H7 (cell line): ENCODE measurements around the gene PBX4. TPM values are rescaled to one million over a fixed set of nuclear protein-coding genes. Genes with fewer than 3 reads are reported as not detected.
A peak's percentile ranks its signal among the peaks of the same experiment; 100 is the strongest.

ENCODE experiments used
- DNase-seq: peaks from one replicate; pipeline ENCODE4 v3.0.0; 2012
- H3K27me3 ChIP-seq: 2 replicates; pipeline ENCODE4 v1.6.0; 2011; ENCODE audit warnings: mild to moderate bottlenecking, low read length; ENCODE audit not compliant: control insufficient read depth, insufficient read depth
- H3K36me3 ChIP-seq: replicated peaks from 2 replicates; pipeline ENCODE4 v1.5.1; 2011; ENCODE audit warnings: low read length; ENCODE audit not compliant: control insufficient read depth, insufficient read depth
- H3K4me3 ChIP-seq: 2 replicates; pipeline ENCODE4 v1.5.1; 2011; ENCODE audit warnings: low read depth, mild to moderate bottlenecking, control low read depth, low read length, moderate library complexity; ENCODE audit not compliant: insufficient read depth
- total RNA-seq: library from RNA; depleted of rRNA; stranded (reverse); fragments of >200 nt; shearing (Covaris generic); gene quantifications from 2 replicates; pipeline ENCODE4 v1.2.3, GENCODE V29; 2014

PBX4 gene
- total RNA-seq, 1 experiment from 2014 or later: 0.94 TPM

DNA sequence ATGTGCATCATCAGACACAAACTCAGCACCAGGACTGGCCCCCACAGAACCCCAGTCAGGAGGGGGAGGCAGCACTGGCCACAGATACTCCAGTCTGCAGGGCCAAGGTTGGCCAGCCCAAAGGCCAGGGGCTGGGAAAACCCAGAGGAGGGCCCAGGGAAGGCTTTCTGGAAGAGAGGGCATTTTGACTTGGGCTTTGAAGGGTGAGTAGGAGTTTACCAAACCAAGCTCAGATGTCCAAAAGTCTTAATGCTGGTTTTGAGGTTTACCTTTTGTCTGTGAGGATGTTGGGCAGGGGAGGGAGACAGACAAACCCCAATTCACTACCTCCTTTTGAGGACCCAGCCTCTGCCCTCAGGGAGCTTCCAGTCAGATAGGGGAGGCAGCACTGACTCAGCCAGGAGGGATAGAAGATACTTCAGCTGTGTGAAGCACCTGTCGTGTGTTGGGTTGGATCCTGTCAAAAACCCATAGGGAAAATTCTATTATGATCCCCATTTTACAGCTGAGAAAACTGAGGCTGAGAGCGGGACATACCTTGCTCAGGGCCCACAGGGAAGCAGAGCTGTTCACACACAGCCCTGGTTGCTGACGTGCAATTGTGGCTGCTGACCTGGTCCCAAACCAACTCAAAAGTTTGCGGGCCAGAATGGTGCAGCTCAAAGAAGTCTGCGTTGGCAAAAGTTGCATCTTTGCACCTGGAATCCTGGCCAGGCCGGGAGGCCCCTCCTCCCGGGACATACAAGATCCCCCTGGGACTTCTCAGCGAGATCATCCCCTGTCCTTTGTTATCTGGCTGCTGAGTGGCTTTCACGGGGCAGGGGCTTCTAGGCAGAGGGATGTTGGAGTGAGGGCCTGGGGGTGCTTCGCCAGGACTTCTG lies 67.3 kb downstream of the PBX4 start:
- Histone ChIP-seq H3K27me3 (no peaks in the 10 kb centered on the region), H3K36me3 (no peaks in the 10 kb centered on the region), H3K4me3 (no peak overlapping the region)
- DNase-seq: peak; percentile 76

DNA sequence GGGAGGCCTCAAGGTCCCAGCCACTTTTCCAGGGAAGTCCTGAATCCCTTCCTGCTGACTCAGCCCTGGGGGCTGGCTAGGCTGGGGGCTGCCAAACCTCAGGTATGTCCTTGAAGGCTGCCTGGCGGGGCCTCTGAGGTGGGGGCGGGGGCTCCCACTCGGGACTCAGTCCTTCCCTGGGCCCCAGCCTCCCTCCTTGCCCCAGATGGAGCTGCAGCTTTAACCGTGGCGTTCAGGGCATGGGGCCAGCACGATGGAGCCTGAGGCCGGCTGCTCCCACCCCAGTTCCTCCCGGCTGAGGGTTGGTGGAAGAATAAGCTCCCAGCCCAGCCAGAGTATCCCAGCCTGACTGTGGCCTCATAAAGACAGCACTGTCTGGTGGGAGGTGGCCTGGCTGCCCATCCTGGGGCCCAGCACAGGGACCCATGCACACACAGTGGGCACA lies 68.0 kb downstream of the PBX4 start:
- DNase-seq: peak; percentile 67
- H3K4me3 ChIP-seq: no peak overlapping the region
- no peaks in the 10 kb centered on the region for H3K27me3 ChIP-seq
- no peaks in the 10 kb centered on the region for H3K36me3 ChIP-seq

DNA sequence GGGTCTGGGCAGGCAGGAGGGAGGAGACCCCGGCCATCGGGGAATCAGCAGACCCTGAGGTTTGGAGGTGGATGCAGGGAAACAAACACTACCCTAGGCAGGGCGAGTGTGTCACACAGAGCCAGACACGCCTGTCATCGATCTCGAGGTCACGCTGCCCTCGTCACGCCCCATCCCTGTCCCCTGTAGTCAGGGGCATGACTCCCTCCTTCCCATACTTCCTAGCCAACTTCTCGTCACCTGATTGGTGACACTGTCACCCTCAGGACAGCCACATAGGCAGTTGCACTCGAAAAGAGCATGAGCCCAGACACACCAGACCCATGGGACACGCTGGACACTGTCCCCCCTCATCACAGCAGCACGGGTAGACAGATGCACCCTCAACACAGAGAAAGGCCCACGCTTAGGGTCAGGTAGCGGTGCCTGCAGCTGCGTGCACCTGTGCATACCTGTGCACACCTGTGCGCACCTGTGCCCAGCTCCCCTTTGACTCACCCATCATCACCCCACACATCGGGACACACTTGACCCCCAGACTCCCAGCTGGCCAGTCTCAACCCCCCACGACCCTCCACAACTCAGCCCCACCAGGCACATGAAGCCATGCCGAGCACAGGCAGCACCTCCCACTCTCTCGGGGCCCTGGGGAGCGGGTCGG lies 68.6 kb downstream of the PBX4 start:
- no peak for DNase-seq
- Histone ChIP-seq H3K36me3 (no peaks in the 10 kb centered on the region), H3K27me3 (no peaks in the 10 kb centered on the region)

DNA sequence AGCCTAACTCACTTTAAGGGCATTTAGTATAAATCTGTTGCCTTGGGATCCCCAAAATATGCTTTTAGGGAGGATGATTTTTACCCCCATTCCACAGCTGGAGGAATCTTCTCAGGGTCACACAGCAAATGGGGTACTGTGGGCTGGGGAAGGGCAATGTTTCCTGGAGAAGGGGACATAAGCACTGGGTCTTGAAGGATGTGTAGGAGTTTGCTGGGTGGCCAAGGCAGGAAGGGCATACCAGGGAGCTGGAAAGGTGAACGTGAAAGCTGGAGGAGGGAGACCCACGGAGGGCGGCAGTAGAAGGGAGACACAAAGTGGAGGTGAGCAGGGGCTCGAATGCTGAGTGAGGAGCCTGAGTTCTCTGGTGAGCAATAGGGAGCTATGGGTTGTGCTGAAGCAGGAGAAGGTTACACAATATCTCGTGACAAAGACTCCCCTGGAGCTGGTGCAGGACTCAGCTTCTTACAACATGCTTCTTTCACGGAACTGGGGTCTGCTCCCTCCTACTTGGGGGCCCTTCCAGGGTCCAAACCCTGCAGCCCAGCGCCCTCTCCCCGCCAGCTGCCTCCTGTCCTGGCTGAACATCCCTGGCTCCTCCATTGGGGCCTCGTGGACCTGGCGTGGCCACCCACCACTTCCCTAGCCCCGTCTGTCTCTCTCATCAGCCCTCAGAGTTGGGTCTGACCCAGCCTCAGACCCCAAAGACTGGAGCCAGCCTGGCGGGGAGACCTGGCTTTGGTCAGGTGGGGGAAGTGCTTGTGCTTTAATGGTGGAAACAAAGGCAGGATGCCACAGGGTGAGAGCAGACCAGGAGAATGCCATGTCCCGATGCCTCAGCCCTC lies 69.3 kb downstream of the PBX4 start:
- Histone ChIP-seq H3K27me3 (no peaks in the 10 kb centered on the region), H3K4me3 (no peak overlapping the region), H3K36me3 (no peaks in the 10 kb centered on the region)
- no peak for DNase-seq

More for the DNA sequence above, 68.6 kb downstream of the PBX4 start:
- no peak overlapping the region for H3K4me3 ChIP-seq

DNA sequence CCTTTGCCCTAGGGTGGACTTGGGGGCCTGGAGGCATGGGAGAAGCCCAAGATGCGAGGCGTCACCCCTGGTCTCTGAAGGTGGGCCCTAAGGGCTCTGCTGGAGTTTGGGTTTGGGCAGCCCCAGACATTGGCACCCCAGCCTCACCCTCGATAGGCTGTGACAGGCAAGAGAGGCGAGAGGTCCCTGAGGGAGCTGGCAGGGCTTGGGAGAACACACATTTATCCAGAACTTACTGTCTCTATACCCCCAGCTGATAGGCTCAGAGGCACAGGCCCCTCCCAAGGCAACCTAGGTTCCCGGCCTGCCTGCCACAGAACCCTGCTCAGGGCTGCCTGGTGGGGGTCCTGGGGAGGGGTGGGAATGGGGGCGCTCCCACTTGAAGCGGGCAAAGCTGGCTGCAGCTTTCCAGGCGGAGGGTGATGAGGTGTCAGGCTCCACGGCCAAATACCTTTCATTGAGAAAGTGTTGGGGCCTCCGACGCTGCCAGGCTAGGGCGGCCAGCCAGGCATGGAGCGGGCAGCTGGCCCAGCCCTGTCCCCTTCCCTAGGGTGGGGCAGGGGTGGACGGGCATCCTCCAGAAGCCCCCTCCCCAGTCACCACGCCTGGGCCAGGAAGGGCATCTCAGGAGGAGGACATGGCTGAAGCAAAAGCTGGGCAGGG lies 70.7 kb downstream of the PBX4 start:
- no peak for DNase-seq
- Histone ChIP-seq H3K4me3 (no peak overlapping the region), H3K27me3 (no peaks in the 10 kb centered on the region), H3K36me3 (no peaks in the 10 kb centered on the region)

DNA sequence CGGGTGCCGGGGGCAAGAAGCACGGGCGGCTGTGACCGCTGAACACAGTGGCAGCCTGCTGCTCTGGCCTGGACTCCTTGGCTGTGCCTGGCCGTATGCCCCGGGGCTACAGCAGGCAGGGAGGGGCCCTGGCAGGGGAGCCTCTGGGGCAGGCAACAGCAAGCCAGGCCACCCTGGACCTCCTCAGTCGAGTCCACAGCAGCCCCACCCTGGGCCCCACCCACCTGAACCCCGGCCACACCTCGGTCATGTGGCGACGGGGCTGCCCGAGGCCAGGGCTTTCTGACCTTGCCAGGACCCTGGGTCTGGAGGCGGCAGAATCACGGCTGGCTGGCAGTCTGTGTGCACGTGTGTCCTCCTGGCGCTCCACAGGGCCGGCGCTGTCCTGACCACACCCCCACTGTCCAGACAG lies 71.7 kb downstream of the PBX4 start:
- H3K4me3 ChIP-seq: no peak overlapping the region
- H3K36me3 ChIP-seq: no peaks in the 10 kb centered on the region
- no peaks in the 10 kb centered on the region for H3K27me3 ChIP-seq
- DNase-seq: no peak

DNA sequence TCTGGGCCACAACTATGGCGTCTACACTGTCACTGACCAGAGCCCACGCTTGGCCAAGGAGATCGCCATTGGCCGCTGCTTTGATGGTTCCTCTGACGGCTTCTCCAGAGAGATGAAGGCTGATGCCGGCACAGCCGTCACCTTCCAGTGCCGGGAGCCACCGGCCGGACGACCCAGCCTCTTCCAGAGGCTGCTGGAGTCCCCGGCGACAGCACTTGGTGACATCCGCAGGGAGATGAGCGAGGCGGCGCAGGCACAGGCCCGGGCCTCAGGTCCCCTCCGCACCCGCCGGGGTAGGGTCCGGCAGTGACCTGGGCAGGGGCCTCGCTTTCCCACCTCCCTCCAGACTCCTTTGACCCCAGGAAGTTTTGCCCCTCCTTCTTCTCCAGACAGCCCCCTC lies 72.8 kb downstream of the PBX4 start:
- no peak overlapping the region for H3K4me3 ChIP-seq
- no peak for DNase-seq
- H3K27me3 ChIP-seq: peaks cover 1% of the 10 kb centered on the region; the same call in 1 of the 2 replicates
- H3K36me3 ChIP-seq: no peaks in the 10 kb centered on the region

DNA sequence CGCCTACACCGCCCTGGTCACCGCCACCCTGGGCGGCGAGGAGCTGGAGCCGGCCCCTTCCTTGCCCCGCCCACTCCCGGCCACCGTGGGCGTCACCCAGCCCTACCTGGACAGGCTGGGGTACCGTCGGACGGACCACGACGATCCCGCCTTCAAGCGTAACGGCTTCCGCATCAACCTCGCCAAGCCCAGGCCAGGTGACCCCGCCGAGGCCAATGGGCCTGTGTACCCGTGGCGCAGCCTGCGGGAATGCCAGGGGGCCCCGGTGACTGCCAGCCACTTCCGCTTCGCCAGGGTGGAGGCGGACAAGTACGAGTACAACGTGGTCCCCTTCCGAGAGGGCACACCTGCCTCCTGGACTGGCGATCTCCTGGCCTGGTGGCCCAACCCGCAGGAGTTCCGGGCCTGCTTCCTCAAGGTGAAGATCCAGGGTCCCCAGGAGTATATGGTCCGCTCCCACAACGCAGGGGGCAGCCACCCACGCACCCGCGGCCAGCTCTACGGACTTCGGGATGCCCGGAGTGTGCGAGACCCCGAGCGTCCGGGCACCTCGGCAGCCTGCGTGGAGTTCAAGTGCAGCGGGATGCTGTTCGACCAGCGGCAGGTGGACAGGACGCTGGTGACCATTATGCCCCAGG lies 73.4 kb downstream of the PBX4 start:
- no peaks in the 10 kb centered on the region for H3K36me3 ChIP-seq
- H3K4me3 ChIP-seq: no peak overlapping the region
- peaks cover 5% of the 10 kb centered on the region for H3K27me3 ChIP-seq
- DNase-seq: peak; percentile 74

DNA sequence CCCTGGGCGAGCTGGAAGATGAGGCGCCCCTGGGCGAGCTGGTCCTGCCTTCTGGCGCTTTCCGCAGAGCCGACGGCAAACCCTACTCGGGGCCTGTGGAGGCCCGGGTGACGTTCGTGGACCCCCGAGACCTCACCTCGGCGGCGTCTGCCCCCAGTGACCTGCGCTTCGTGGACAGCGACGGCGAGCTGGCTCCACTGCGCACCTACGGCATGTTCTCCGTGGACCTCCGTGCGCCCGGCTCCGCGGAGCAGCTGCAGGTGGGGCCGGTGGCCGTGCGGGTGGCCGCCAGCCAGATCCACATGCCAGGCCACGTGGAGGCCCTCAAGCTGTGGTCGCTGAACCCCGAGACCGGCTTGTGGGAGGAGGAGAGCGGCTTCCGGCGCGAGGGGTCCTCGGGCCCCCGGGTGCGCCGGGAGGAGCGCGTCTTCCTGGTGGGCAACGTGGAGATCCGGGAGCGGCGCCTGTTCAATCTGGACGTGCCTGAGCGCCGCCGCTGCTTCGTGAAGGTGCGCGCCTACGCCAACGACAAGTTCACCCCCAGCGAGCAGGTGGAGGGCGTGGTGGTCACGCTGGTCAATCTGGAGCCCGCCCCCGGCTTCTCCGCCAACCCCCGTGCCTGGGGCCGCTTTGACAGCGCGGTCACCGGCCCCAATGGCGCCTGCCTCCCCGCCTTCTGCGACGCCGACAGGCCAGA lies 74.1 kb downstream of the PBX4 start:
- no peak for DNase-seq
- Histone ChIP-seq H3K27me3 (peaks cover 11% of the 10 kb centered on the region), H3K4me3 (no peak overlapping the region), H3K36me3 (no peaks in the 10 kb centered on the region)

DNA sequence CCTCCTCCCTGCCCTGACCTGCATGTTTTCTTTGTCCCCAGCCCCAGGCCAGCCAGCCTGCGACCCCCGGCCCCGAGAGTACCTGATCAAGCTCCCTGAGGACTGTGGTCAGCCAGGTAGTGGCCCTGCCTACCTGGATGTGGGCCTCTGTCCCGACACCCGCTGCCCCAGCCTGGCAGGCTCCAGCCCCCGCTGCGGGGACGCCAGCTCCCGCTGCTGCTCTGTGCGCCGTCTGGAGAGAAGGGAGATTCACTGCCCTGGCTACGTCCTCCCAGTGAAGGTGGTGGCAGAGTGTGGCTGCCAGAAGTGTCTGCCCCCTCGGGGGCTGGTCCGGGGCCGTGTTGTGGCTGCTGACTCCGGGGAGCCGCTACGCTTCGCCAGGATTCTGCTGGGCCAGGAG lies 74.8 kb downstream of the PBX4 start:
- Histone ChIP-seq H3K27me3 (peaks cover 18% of the 10 kb centered on the region), H3K4me3 (no peak overlapping the region), H3K36me3 (no peaks in the 10 kb centered on the region)
- no peak for DNase-seq

DNA sequence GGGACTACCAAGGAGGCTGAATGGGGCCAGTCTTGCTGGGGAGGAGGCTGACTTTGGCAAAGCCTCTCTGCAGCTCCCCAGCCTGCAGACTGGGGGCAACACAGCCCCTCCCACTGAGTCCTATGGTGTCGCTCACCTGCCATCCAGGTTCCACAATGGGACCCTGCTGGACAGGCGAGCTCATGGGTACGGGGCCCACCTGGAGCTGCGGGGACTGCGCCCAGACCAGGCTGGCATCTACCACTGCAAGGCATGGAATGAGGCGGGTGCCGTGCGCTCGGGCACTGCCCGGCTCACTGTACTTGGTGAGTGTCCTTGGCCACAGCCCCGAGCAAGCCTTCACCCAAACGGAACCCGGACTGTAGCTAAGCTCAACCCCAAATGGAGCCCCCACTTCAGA lies 75.4 kb downstream of the PBX4 start:
- no peak overlapping the region for H3K4me3 ChIP-seq
- H3K27me3 ChIP-seq: peaks cover 24% of the 10 kb centered on the region
- DNase-seq: no peak
- H3K36me3 ChIP-seq: no peaks in the 10 kb centered on the region

DNA sequence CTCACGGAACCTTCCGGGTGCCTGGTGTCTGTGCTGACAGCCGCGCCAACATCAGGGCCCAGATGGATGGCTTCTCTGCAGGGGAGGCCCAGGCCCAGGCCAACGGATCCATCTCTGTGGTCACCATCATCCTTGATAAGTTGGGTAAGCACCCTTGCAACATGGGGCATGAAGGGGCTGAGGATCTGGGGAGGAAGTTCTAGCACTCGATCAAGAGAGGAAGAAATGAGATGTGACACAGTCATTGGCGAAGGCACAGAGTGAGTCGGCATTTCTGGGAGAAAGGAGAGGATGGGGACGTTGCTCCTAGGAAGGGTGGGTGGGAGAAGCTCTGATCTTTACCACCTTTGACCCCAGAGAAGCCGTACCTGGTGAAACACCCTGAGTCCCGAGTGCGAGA lies 76.0 kb downstream of the PBX4 start:
- H3K36me3 ChIP-seq: no peaks in the 10 kb centered on the region
- H3K4me3 ChIP-seq: no peak overlapping the region
- no peak for DNase-seq
- H3K27me3 ChIP-seq: peaks cover 27% of the 10 kb centered on the region

DNA sequence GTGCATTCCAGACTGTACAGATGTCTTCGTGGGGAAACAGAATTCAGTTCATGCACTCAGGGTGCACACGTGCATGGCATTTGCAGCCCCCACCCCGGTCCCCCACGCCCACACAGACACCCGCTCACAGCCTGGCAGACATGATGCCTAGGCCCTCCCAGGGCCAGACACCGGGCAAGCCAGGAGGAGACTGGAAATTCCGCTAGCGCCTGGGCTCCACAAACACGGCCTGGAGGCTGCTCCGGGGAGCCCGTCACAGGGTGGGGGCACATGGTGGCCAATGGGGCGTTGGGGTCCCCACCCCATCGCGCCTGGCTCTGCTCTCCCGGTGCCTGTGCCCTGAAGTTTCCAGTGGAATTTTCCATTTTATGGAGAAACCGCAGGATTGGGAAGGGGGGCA lies 76.9 kb downstream of the PBX4 start:
- no peak for DNase-seq
- peaks cover 27% of the 10 kb centered on the region for H3K27me3 ChIP-seq
- H3K4me3 ChIP-seq: no peak overlapping the region
- no peaks in the 10 kb centered on the region for H3K36me3 ChIP-seq
